NCI-H1436 (cell line): ENCODE data around the gene LRRC3.
A peak's percentile ranks its signal among the peaks of the same experiment; 100 is the strongest.

Experiments
- DNase-seq: peaks from one replicate; lab custom pipeline; 2025; lab: John Stamatoyannopoulos, UW

Gene LRRC3

DNA sequence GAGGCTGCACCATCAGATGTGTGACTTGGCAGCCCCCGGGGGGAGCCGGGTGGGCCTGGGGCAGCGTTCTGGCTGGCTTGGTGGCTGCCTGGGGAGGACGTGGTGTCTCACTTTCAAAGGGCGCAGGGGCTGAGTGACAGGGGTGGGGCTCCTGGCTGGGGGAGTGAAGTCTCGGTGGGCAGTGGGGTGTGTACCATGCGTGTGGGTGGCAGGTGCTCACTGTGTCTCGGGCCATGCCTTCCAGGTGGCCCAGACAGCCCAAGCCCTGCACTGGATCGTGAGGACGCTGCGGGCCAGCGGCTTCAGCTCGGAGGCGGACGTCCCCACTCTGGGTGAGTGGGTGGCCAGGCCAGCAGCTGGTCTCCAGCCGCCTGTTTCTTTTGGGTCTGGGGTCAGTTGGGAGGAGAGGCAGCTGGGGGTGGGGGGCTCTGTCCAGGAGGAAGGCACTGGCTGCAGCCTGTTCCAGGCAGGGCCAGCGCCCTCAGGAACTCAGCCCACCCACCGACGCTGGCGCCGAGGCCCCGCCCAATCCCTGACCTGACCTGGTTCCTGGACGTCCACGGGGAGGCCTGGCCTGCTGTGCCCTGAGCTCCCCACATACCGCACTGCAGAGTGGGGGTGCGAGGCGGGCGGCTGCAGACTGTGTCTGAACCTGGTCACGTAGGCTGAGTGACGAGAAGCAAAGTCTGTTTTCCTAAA is 30.6 kb upstream of the LRRC3 start:
- DNase-seq: no peak

DNA sequence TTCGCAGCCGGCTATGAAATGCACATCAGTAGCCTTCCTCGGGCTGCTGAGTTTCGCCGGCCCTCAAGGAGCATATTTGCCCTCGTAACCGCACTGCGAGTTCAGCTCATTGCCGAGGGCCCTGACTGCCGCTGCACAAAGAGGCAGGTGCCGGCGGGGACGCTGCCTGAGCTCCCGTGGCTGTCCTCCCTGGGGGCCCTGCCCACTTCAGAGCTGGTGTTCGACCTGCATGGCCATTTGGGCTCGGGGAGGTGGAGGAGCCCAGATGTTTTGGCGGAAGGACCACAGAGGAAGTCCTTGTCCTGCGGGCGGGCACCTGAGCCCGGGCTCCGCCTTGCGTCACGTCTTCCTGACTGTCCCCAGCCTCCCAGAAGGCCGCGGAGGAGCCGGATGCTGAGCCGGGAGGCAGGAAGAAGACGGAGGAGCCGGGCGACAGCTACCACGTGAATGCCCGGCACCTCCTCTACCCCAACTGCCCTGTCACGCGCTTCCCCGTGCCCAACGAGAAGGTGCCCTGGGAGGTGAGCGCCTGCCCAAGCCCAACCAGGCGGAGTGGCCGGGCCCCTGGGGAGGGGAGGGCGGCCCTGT is 29.9 kb upstream of the LRRC3 start:
- peak; percentile 80 for DNase-seq

DNA sequence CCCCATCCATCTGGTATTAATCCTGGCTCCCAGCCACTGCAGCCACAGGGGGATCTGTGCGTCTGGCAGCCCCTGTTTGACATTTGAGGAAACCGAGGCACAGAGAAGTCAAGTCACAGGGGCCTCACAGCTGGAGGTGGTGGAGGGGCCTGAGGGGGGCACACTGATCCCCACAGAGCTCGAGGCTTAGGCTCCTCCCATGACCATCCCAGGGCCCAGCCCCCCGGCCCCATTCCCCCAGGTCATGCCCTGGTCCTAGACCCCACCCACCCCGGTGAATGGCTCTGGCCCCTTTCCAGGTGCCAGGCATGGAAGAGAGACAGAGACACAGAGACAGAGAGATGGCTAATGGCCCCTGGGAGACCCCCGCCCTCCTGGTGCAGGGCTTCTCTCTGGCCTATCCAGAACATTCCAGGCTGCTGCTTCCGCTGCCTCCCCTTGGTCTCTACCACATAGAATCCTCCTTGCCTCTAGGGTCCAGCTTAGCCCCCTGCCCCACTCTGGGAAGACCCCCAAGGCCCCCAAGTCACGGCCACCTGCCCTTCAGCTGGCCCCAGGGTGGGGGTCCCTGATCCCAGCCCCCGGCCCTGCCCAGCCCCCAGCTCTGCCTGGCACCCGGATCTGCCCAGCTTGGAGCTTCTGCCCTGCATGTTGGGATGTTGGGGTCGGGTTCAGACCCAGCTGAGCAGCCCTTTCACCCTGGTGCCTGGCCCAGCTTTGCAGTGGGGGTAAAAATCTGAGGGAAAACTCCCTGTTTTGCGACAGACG is 29.2 kb upstream of the LRRC3 start:
- no peak for DNase-seq

DNA sequence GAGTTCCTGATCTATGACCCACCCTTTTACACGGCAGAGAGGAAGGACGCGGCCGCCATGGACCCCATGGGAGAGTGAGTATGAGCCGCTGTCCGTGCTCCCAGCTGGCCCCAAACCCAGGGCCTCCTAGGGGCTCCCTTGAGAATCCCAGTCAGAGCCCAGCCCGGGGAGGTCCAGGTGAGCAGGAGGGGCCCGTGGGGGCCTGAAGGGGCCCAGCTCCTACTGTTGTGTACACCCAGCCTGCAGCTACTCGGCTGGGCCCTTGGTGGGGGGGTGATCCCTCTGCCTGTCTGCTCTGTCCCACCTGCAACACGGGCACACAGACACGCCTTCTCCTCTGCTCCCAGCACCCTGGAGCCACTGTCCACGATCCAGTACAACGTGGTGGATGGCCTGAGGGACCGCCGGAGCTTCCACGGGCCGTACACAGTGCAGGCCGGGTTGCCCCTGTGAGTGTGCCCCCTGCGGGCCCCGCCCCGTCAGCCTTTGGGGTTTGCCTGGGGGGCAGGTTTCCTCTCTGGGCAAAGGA is 28.6 kb upstream of the LRRC3 start:
- DNase-seq: no peak

DNA sequence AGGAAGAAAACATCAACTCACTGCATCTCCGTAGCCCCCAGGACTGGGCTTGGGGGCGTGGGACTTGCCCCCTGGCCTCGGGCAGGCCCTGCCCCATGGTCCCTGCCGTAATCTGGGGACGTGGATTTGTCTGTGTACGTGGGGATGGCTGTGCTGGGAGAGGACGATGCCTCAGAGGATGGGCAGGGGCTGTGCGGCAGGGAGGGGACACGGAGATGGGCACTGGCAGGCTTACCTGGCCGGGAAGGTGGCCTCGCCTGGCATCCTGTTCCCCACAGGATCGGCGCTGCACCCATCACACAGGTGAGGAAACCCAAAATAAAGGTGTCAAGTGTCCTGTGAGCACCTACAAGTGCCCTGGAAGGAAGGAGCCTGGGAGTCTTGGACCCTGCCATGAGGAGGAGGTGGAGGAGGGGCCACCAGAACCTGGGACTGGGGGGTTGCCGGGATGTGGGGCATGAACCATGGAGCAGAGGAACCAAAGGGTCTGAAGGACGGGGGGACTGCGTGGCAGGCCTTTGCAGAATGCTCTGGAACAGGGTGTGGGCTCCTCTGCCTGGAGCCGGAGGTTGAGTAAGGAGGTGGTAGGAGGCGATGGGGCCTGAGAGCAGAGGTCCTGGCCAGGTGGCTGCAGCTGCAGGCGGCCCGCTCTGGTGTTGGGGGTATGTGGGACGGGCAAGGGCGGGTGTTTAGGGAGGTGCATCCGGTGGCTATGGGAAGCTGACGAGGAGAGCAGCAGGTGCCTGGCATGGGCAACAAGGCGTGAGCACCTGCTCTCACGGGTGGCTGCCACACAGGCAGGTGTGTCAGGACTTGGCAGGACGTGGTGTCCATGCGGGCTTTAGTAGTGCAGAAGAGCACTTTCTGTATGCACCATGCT is 27.8 kb upstream of the LRRC3 start:
- DNase-seq: no peak

DNA sequence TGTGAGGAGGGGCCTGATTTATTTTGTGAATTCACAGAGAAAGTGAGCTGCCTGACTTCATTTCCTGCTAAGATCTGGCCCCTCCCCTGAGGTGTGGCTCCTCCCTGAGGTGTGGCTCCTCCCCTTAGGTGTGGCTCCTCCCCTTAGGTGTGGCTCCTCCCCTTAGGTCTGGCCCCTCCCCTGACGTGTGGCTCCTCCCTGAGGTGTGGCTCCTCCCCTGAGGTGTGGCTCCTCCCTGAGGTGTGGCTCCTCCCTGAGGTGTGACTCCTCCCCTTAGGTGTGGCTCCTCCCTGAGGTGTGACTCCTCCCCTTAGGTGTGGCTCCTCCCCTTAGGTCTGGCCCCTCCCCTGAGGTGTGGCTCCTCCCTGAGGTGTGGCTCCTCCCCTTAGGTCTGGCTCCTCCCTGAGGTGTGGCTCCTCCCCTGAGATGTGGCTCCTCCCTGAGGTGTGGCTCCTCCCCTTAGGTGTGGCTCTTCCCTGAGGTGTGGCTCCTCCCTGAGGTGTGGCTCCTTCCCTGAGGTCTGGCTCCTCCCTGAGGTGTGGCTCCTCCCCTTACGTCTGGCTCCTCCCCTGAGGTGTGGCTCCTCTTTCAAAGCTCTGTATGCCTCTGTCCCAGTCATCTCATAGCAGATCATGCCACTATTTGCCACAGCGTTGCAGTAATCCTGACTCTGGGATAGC is 26.9 kb upstream of the LRRC3 start:
- DNase-seq: no peak

DNA sequence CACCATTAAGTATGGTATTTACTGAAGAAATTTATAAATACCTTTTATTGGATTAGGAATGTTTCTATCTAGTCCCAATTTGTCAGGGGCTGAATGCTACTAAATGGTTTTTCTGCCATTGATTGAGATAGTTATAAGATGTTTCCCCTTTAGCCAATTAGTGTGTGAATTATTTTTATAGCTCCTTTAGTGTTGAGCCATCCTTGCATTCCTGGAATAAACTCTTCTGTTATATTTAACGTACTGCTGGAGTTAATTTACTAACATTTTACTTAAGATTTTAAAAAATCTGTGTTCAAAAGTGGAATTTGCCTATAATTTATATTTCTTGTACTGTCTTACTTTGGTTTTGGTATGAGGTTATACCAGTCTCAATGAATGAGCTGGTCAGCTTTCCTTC is 25.4 kb upstream of the LRRC3 start:
- DNase-seq: no peak

DNA sequence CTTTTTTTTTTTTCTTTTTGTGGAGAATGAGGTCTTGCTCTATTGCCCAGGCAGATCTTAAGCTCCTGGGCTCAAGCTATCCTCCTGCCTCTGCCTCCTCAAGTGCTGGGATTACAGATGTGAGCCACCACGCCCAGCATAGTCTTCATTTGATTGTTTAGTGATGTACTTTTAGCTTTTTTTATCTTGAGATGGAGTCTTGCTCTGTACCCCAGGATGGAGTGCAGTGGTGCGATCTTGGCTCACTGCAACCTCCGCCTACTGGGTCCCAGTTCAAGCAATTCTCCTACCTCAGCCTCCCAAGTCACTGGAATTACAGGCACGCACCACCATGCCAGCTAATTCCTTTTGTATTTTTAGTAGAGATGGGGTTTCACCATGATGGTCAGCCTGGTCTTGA is 24.0 kb upstream of the LRRC3 start:
- DNase-seq: no peak

DNA sequence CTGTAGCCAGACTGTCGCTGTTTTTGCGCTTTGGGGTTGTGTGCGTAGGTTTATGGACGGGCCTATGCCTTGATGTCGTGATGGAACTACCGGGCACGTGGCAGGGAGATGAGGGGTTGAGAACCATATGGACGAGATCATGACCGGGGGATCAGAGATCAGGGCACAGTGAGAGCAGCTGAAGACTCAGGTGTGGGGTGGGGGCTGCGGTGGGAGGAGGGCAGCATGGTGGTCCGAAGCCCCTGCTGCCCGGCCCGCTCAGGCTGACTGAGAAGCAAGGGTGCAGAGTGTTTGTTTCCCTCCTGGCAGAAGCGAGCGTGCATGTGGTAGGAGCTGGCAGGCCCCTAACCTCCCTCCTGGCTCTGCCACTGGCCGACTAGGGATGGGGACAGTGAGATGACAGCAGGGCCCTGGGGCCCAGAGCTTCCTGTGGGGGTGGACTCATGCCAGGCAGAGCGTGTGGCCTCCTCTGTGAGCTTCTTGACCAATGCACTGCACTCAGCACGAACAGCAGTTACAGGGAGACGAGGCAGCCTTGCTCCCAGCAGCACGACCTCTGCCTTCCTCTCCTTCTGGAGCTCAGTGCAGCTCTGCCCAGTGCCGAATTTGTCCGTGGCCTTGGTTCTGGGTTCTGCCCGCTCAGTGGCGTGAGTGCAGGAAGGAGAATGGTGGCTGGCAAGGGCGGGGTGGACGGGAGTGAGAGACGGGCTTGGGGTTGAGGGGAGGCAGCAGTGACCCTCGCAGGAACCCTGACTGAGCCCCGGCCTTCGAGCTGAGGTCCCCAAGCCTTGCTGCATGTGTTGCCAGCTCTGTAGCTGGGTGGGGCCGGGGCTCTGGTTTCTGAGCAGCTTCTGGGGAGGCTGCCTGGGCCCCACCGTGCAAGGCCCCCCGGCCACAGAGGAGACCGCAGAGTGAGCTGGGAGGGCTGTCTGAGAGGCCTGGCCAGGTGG is 22.2 kb upstream of the LRRC3 start:
- DNase-seq: no peak

DNA sequence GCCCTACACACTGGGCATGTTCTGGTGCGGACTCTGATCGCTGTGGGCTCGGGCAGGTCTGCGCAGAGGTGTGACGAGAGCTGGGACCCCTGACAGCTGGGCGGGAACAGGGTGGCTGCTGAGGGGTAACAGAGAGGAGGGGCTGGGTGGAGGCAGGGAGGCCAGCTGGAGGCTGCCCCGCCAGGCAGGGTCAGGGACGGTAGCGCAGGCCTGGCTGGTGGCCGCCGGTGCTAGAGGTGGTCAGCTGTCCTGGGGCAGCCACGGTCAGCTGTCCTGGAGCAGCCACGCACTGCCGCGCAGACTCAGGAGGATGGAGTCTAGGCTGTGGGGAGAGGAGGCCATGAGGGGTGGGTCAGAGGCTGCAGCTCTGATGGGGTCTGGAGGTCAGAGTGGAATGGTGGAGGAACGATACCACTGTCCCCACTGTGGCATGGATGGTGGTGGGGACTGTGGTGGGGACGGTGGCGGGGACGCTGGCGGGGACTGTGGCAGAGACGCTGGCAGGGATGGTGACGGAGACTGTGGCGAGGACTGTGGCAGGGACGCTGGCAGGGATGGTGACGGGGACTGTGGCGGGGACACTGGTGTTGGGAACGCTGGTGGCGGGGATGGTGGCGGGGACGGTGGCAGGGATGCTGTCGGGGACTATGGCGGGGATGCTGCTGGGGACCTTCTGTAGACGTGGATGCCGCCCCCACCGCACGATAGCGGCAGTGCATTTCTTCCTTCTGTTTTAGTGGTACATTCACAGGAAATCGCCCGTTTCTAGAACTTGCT is 21.3 kb upstream of the LRRC3 start:
- no peak for DNase-seq

DNA sequence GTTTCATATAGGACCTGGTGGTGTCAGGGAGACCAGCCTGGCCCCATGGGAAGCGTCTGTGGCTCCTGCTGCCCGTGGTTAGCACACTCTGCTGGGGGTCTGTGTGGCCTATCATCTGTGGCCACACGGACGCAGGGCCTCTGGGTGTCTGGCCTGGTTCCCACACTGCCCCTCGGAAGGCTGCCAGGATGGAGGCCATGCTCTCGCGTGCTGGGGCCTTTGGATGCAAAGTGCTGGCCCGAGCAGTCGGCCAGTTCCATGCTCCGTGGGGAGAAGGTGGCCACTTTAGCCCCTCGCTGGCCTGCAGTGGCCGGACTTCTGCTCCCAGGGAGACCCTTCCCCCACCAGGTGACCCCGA is 20.8 kb upstream of the LRRC3 start:
- no peak for DNase-seq

DNA sequence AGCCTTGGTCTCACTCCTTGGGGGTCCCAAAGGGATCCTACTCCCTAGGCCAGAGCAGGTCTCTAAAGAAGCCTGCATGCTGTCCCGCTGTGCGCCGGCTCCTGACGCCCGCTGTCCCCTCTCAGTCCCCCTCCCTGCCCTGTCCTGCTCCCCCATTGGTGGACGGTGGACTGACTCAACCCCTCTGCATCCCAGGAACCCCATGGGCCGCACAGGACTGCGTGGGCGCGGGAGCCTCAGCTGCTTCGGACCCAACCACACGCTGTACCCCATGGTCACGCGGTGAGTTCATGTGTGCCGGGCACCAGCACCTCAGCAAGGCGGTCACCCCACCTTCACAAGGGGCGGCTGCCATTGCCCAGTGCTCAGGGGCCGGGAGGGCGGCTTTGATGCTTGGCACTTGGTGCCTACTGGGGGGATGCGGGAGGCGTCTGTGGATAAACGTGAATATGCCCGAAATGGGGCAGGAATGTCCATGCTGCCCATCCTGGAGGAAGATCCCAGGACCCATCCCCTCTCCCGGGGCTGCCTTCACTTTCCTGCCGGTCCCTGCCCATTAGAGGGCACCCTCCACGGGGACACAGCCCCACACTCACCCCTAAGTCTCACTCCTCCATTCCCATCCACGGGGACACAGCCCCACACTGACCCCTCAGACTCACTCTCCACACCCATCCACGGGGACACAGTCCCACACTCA is 20.2 kb upstream of the LRRC3 start:
- no peak for DNase-seq

DNA sequence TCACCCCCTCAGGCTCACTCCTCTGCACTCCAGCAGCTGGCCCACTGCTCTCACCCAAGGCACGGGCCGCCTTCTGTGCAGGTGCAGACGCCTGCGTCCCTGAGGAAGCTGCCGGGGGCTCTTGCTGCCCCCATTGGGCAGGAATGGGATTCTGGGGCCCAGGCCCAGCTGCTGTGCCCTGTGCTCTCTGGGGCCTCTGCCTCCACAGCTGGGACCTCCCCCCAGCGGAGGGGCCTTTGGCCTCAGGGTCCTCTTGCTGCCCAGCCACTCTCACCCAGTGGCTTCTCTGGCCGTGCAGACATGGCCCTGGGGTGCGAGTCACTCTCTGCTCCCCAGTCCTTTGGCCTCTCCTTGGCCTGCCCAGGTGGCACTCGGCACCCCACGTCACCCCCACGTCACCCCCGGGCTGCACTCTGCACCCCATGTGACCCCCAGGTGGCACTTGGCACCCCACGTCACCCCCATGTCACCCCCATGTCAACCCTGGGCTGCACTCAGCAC is 19.1 kb upstream of the LRRC3 start:
- no peak for DNase-seq

DNA sequence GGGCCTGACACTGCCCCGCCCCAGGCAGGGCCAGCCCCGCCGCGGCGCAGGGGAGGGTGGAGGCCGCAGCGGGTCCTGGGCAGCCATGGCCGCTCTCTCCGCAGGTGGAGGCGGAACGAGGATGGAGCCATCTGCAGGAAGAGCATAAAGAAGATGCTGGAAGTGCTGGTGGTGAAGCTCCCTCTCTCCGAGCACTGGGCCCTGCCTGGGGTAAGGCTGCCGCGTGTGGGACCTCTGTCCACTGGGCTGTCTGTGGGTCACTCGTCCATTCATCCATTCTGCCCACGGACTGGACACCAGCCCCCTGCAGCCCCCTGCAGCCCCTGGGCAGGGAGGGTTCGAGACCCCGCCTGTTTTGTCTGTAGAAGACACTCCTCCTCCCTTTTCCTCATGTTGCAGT is 18.4 kb upstream of the LRRC3 start:
- no peak for DNase-seq

DNA sequence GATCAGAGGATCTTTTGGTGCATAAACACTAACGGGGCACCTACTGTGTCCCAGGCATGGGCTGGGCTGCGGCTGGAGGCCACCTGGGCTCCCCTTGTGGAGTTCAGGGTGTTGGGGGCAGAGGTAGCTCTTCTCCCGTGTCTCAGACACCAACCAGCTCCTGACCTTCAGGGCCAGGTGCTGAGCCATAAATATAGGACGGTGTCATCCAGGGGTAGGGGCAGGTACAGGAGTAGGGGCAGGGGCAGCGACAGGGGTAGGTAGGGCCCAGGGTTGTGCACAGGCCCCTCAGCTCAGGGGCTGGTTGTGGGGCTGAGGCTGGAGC is 18.0 kb upstream of the LRRC3 start:
- DNase-seq: no peak

DNA sequence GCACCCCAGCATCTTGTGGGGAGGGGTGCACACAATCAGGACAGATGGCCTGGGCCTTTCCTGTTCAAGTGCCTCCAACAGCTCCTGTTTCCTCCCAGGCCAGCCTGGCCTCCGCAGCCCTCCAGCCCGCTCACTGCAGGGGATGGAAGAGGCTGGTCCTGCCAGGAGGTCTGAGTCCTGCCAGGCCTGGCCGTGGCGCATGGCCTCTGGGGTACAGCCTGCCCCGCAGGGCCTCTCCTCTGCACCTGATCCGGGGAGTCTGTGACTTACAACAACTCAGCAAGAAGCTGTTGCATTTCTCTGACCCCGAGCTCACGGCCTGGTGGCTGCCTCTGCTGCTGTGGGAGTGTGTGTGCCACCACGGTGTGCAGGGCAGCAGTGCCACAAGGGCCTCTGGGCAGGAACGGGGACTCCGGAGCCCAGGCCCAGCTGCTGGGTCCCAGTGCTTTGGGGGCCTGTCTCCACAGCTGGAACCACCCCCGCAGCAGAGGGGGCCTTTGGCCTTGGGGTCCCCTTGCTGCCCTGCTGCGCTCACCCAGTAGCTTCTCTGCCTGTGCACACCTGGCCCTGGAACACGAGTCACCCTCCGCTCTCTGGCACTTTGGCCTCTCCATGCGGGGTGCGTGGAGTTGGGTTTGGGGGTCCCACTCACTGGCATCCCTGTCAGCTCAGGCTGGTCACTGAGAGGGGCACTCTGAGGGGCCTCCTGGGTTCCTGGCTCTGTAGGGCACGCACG is 17.4 kb upstream of the LRRC3 start:
- no peak for DNase-seq

DNA sequence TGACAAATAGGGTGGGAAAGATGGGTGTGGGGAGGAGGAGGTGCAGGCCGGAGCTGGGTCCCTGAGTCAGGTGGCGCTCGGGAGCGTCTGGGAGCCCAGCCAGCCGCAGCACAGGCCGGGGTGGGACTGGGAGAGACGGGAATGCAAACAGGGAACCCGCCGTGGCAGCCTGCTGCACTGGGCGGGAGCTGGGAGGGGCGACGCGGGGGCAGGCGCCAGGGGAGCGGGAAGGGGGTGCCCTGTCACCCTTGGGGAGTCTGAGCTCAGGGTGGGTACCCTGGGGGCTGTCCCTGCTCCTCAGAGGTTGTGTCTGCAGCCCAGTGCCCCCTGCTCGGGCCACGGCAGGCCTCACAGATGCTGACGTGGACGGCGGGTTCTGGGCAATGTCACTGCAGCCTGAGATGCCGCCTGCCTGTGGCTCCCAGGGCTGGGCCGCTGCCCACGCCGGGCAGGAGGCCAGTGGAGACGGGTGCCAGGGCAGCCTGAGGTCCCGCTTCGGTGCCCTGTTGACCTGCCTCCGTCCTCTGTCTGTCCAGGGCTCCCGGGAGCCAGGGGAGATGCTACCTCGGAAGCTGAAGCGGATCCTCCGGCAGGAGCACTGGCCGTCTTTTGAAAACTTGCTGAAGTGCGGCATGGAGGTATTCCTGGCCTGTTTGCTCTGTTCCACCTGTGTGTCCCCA is 16.6 kb upstream of the LRRC3 start:
- DNase-seq: no peak

DNA sequence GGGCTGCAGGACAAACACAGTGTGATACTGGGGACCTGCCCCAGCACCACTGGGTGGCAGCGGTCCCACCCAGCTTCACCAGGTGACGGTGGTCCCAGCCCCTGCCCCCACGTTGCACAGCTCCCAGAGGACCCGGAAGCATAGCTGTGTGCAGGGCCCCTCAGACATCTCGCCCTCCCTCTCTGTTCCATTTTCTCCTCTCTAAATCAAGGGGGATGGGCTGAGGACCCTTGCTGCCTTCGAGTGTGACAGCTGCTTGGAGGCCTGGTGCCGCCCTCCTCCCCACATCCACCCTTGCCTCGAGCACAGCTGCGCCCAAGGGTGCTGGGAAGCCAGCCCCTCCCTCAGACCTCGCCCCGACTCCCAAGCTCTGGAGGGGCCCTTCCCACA is 16.1 kb upstream of the LRRC3 start:
- DNase-seq: no peak
